ENCODE data around the gene AP1G2. TPM values are rescaled to one million over a fixed set of nuclear protein-coding genes. Genes with fewer than 3 reads are reported as not detected.
A peak's percentile ranks its signal among the peaks of the same experiment; 100 is the strongest.
"Not testable (repeated sequence)": the region's sequence is repeated elsewhere in the genome, so short reads cannot be mapped to it uniquely, and the experiment has no call there.

Gene AP1G2
- total RNA-seq, 1 donor from 2014 or later: 32.6 TPM

DNA sequence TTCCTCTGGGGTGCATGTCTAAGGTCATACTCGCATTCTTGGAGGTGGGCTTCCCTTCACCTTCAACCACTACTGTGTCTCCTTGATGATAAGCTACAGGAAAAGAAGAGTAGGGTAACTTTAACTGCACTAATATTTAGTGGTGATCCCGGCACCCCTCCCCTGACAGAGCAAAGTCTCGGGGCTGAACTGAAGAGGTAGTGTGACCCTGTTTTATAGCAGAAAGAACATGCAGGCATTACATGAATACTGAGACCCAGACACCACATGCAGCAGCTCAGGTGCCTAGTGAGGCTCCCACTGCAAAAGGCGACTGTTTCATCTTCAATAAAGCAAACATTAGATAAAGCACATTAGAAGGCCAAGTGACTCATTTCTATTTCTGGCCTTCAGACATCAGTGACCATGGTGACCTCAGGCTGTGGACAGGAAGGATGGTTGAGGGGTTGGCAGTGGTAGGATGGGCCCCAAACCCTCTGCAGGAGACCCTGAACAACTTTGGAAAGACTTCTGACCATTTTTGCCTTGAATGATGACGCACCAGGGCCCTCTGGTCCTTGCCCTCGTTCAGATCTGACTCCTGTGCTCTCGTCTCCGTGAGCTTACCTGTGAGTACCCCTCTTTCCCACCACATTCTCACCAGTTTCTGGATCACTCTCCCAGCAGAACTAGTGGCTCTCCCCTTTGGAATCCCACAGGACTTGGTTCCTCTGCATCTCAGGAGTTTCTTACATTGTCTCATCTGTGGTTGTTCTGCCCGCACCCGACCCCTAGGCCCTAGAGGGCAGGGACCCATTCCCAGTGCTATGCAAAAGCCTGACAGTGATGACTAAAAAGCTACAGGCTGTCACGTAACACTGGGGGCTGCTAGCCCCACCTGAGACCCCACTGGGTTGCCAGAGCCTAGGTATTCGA lies 34.8 kb upstream of the AP1G2 start:
- DNase-seq (ENCODE audit: extremely low spot score, unreplicated experiment): peak; percentile 63
- H3K9me3 Mint-ChIP-seq (ENCODE audit: unreplicated experiment): no peaks in the 10 kb centered on the region
- no peaks in the 10 kb centered on the region for H3K4me1 Mint-ChIP-seq (ENCODE audit: unreplicated experiment)
- TF ChIP-seq, protein P1, sequence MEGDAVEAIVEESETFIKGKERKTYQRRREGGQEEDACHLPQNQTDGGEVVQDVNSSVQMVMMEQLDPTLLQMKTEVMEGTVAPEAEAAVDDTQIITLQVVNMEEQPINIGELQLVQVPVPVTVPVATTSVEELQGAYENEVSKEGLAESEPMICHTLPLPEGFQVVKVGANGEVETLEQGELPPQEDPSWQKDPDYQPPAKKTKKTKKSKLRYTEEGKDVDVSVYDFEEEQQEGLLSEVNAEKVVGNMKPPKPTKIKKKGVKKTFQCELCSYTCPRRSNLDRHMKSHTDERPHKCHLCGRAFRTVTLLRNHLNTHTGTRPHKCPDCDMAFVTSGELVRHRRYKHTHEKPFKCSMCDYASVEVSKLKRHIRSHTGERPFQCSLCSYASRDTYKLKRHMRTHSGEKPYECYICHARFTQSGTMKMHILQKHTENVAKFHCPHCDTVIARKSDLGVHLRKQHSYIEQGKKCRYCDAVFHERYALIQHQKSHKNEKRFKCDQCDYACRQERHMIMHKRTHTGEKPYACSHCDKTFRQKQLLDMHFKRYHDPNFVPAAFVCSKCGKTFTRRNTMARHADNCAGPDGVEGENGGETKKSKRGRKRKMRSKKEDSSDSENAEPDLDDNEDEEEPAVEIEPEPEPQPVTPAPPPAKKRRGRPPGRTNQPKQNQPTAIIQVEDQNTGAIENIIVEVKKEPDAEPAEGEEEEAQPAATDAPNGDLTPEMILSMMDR (IDR thresholded peaks at IDR 0.05): no peak
- H3K36me3 Mint-ChIP-seq (ENCODE audit: unreplicated experiment): no peaks in the 10 kb centered on the region
- H3K4me3 Mint-ChIP-seq (ENCODE audit: unreplicated experiment): no peak overlapping the region
- peaks cover 8% of the 10 kb centered on the region for H3K27me3 Mint-ChIP-seq (ENCODE audit: unreplicated experiment)
- H3K27ac Mint-ChIP-seq (ENCODE audit: unreplicated experiment): no peak overlapping the region

DNA sequence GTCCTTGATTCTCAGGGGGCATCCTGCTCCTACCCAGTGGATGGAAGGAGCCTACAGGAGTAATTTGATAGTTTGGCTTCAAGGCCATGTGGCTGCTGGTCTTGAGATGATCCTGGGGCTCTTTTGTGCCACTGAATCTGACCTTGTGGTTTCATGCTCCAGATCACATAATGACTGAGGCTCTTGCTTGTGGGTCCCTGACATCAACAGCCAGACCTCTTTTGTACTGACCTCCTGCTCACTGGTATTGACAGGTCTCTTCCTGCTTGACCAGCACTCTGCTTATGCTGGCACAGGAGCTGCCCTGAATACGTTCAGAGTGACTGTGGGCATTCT lies 34.2 kb upstream of the AP1G2 start:
- no peaks in the 10 kb centered on the region for H3K36me3 Mint-ChIP-seq (ENCODE audit: unreplicated experiment)
- no peak overlapping the region for H3K27ac Mint-ChIP-seq (ENCODE audit: unreplicated experiment)
- no peaks in the 10 kb centered on the region for H3K4me1 Mint-ChIP-seq (ENCODE audit: unreplicated experiment)
- no peaks in the 10 kb centered on the region for H3K9me3 Mint-ChIP-seq (ENCODE audit: unreplicated experiment)
- H3K4me3 Mint-ChIP-seq (ENCODE audit: unreplicated experiment): no peak overlapping the region
- H3K27me3 Mint-ChIP-seq (ENCODE audit: unreplicated experiment): peaks cover 11% of the 10 kb centered on the region
- peak; percentile 38 for DNase-seq (ENCODE audit: extremely low spot score, unreplicated experiment)
- TF ChIP-seq, protein P1 (IDR thresholded peaks at IDR 0.05): no peak

DNA sequence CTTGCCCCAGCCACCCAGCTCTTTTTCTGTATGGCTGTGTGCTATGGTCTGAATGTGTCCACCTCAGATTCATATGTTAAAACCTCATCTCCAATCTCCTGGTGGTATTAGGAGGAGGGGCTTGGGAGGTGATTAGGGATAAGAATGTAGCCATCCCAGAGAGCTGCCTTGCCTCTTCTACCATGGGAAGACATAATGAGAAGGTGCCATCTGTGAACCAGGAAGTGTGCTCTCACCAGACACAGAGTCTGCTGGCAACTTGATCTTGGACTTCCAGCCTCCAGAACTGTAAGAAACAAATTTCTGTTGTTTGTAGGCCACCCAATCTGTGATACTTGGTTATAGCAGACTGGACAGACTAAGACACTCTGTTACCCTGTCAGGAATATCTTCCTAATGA lies 33.8 kb upstream of the AP1G2 start:
- no peak overlapping the region for H3K27ac Mint-ChIP-seq (ENCODE audit: unreplicated experiment)

DNA sequence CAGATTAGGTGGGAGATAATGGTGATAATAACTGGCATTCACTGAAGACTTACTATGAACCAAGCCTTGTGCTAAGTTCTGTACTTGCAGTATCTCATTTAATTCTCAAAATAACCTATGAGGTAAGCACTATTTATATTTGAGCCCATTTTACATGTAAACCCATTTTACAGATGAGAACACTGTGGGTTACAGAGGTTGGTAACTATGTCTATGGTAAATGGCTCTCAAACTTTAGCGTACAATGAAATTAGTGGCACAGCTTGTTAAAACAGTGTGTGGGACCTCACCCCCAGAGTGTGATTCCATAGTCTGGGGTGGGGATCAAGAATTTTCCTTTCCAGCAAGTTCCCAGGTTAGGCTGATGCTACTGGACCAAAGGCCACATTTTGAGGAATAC lies 33.2 kb upstream of the AP1G2 start:
- TF ChIP-seq, protein P1 (IDR thresholded peaks at IDR 0.05): no peak
- H3K4me1 Mint-ChIP-seq (ENCODE audit: unreplicated experiment): no peaks in the 10 kb centered on the region
- no peaks in the 10 kb centered on the region for H3K9me3 Mint-ChIP-seq (ENCODE audit: unreplicated experiment)
- no peak overlapping the region for H3K4me3 Mint-ChIP-seq (ENCODE audit: unreplicated experiment)
- H3K36me3 Mint-ChIP-seq (ENCODE audit: unreplicated experiment): no peaks in the 10 kb centered on the region
- DNase-seq (ENCODE audit: extremely low spot score, unreplicated experiment): no peak
- peaks cover 7% of the 10 kb centered on the region for H3K27me3 Mint-ChIP-seq (ENCODE audit: unreplicated experiment)
- H3K27ac Mint-ChIP-seq (ENCODE audit: unreplicated experiment): no peak overlapping the region

More for the DNA sequence above, 33.8 kb upstream of the AP1G2 start:
- Mint-ChIP-seq H3K9me3 (ENCODE audit: unreplicated experiment) (no peaks in the 10 kb centered on the region), H3K36me3 (ENCODE audit: unreplicated experiment) (no peaks in the 10 kb centered on the region), H3K4me3 (ENCODE audit: unreplicated experiment) (no peak overlapping the region), H3K27me3 (ENCODE audit: unreplicated experiment) (peaks cover 9% of the 10 kb centered on the region), H3K4me1 (ENCODE audit: unreplicated experiment) (no peaks in the 10 kb centered on the region)
- TF ChIP-seq, protein P1 (IDR thresholded peaks at IDR 0.05): no peak
- no peak for DNase-seq (ENCODE audit: extremely low spot score, unreplicated experiment)

DNA sequence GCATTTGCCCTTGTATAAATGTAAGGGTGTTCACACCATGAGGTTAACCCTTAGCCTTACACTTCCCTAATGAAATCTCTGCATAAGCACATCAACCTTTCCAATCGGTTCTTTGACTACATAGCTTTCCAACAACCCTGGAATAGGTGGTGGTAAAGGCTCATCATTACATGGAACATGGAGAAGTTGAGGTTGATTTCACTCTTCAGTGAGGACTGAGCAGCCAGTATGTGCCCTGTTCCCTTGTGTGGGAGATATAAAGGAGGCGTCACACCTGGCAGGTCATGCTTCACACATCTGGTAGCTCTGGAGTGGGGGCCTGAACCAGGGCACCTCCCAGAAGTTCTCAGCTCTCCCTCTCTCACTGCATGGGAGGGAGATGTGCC lies 32.7 kb upstream of the AP1G2 start:
- TF ChIP-seq, protein P1 (IDR thresholded peaks at IDR 0.05): no peak
- Mint-ChIP-seq H3K27ac (ENCODE audit: unreplicated experiment) (no peak overlapping the region), H3K4me3 (ENCODE audit: unreplicated experiment) (no peak overlapping the region), H3K9me3 (ENCODE audit: unreplicated experiment) (no peaks in the 10 kb centered on the region), H3K27me3 (ENCODE audit: unreplicated experiment) (peaks cover 7% of the 10 kb centered on the region), H3K4me1 (ENCODE audit: unreplicated experiment) (no peaks in the 10 kb centered on the region), H3K36me3 (ENCODE audit: unreplicated experiment) (no peaks in the 10 kb centered on the region)
- peak; percentile 32 for DNase-seq (ENCODE audit: extremely low spot score, unreplicated experiment)

DNA sequence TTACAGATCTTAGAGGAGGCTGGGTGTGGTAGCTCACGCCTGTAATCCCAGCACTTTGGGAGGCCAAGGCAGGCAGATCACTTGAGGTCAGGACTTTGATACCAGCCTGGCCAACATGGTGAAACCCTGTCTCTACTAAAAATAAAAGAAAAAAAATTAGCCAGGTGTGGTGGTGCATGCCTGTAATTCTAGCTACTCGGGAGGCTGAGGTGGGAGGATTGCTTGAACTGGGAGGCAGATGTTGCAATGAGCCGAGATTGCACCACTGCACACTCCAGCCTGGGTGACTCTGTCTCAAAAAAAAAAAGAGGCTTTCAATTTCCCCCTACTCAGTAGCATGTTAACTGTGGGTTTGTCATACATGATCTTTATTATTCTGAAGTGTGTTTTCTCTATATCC lies 26.6 kb upstream of the AP1G2 start:
- not testable (repeated sequence) for H3K36me3 Mint-ChIP-seq (ENCODE audit: unreplicated experiment); H3K4me3 Mint-ChIP-seq (ENCODE audit: unreplicated experiment); H3K4me1 Mint-ChIP-seq (ENCODE audit: unreplicated experiment); H3K9me3 Mint-ChIP-seq (ENCODE audit: unreplicated experiment); DNase-seq (ENCODE audit: extremely low spot score, unreplicated experiment); H3K27ac Mint-ChIP-seq (ENCODE audit: unreplicated experiment)
- H3K27me3 Mint-ChIP-seq (ENCODE audit: unreplicated experiment): peaks cover 27% of the 10 kb centered on the region
